PC-9 (cell line): ENCODE data around the gene PER2.

Experiments used
- CTCF ChIP-seq: fragments of 200-600 bp; sonication (generic); conservative IDR thresholded peaks from 2 replicates; pipeline ENCODE4 v1.6.1; 2017; ENCODE audit warnings: mixed run types, antibody characterized with exemption, mild to moderate bottlenecking, moderate library complexity
- EZH2 ChIP-seq: fragments of 200-600 bp; sonication (generic); IDR thresholded peaks from 2 replicates; pipeline ENCODE4 v1.8.0; 2017; ENCODE audit warnings: antibody characterized with exemption, low read depth

GRCh38 chr2:238299803-238300202, 11.4 kb upstream of the PER2 start:
- no peak for TF ChIP-seq CTCF
- TF ChIP-seq EZH2, result no peak
